ENCODE results near the gene KCNK13.

DNA sequence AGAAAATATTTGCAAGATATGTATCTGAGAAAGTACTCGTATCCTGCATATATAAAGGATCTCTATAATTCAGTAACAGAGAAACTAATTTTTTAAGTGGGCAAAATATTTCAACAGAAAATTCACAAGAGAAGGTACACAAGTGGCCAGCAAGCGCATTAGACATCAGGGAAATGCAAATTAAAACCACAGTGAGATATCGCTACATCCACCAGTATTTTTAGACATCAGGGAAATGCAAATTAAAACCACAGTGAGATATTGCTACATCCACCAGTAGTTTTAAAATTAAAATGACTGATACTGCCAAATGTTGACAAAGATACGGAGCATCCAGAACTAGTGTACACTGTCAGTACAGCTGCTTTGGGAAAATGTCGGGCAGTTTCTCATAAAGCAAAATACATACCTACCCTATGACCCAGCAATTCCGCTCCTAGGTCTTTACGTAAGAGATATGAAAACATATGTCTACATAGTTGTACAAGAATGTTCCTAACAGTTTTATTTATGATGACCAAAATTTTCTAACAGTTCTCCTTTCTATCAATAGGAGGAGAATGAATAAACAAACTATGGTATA is 2.8 kb upstream of the KCNK13 start:
- TF ChIP-seq, protein P1, sequence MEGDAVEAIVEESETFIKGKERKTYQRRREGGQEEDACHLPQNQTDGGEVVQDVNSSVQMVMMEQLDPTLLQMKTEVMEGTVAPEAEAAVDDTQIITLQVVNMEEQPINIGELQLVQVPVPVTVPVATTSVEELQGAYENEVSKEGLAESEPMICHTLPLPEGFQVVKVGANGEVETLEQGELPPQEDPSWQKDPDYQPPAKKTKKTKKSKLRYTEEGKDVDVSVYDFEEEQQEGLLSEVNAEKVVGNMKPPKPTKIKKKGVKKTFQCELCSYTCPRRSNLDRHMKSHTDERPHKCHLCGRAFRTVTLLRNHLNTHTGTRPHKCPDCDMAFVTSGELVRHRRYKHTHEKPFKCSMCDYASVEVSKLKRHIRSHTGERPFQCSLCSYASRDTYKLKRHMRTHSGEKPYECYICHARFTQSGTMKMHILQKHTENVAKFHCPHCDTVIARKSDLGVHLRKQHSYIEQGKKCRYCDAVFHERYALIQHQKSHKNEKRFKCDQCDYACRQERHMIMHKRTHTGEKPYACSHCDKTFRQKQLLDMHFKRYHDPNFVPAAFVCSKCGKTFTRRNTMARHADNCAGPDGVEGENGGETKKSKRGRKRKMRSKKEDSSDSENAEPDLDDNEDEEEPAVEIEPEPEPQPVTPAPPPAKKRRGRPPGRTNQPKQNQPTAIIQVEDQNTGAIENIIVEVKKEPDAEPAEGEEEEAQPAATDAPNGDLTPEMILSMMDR (IDR thresholded peaks at IDR 0.05) = no peak
- TF ChIP-seq POLR2AphosphoS5 (IDR thresholded peaks at IDR 0.05; ENCODE audit: insufficient read depth in 1 of 2, low read depth in 1 of 2) = no peak

All from vagina (tissue), 2 donors.